HepG2 (cell line): Measurements from ENCODE around the gene PARD3. TPM values are rescaled to one million over a fixed set of nuclear protein-coding genes. Genes with fewer than 3 reads are reported as not detected.

Source experiments
- ATAC-seq: fragments of 200-7000 bp; cut with Tn5 transposase; 3 replicates; pipeline ENCODE4 v1.9.1; 2020; ENCODE audit warnings: mild to moderate bottlenecking, moderate library complexity
- BruUV-seq: library from RNA; stranded (reverse); fragments of 400-500 nt; replicated peaks from 2 replicates; lab custom pipeline; 2021; lab: Mats Ljungman, UMichigan
- CTCF ChIA-PET: fragments of 300-600 bp; formaldehyde crosslinking; extraction: SDS; loops from one replicate; lab custom pipeline; 2021; ENCODE audit warnings: low total read pairs, inconsistent platforms, low intra/inter-chr PET ratio; lab: Yijun Ruan, JAX
- POLR2A ChIA-PET: fragments of 350-600 bp; sonication (Branson Sonifier 250); formaldehyde crosslinking; loops from one replicate; lab custom pipeline; 2020; ENCODE audit warnings: antibody characterized with exemption, inconsistent platforms; lab: Yijun Ruan, JAX
- DNase-seq: peaks from one replicate; pipeline ENCODE4 v3.0.0-alpha.2; 2015; ENCODE audit warnings: low spot score
- FAIRE-seq: peaks from 3 replicates; lab custom pipeline; 2011; peaks lifted over from hg19 to GRCh38; lab: Jason Lieb, UNC
- H2AFZ ChIP-seq: one replicate; pipeline ENCODE4 v1.6.1; 2011; ENCODE audit warnings: low read length, inconsistent platforms
- H3K27ac ChIP-seq: fragments of 300-600 bp; 3 replicates; pipeline ENCODE4 v1.8.0; 2011; ENCODE audit warnings: mixed run types, mild to moderate bottlenecking, mixed read lengths, low read length, inconsistent platforms; ENCODE audit not compliant: insufficient read depth; ENCODE audit errors: extremely low read length
- H3K27me3 ChIP-seq, 2 experiments: fragments of 200-600 bp in 1 of 2; 2 replicates in 1 of 2; 3 replicates in 1 of 2; pipeline versions ENCODE4 v1.6.0 to v1.8.0; 2011; ENCODE audit warnings: low read length in 2 of 2, mild to moderate bottlenecking in 2 of 2, moderate library complexity in 2 of 2, inconsistent platforms in 1 of 2; ENCODE audit not compliant: insufficient read depth in 2 of 2, control insufficient read depth in 1 of 2
- H3K36me3 ChIP-seq, 2 experiments: fragments of 200-600 bp in 1 of 2; replicated peaks in 1 of 2; 2 replicates in 1 of 2; 3 replicates in 1 of 2; pipeline versions ENCODE4 v1.5.1 to v1.8.0; 2011; ENCODE audit warnings: low read length in 2 of 2, inconsistent platforms in 1 of 2; ENCODE audit not compliant: insufficient read depth in 2 of 2, control insufficient read depth in 1 of 2
- H3K4me1 ChIP-seq: 2 replicates; pipeline ENCODE4 v1.5.1; 2012; ENCODE audit warnings: low read length, inconsistent platforms; ENCODE audit not compliant: insufficient read depth
- H3K4me2 ChIP-seq: 2 replicates; pipeline ENCODE4 v1.6.0; 2011; ENCODE audit warnings: low read depth, low read length, inconsistent platforms
- H3K4me3 ChIP-seq, 3 experiments: fragments of 200-600 bp in 1 of 3; sonication (generic), shearing (Covaris generic) in 1 of 3; replicated peaks in 1 of 3; 2 replicates each; pipeline ENCODE4 v1.5.1; 2011 to 2016; ENCODE audit warnings: low read length in 3 of 3, inconsistent platforms in 2 of 3, low read depth in 2 of 3, mild to moderate bottlenecking in 2 of 3, control low read depth in 1 of 3, mixed read lengths in 1 of 3; ENCODE audit not compliant: insufficient read depth in 1 of 3
- H3K79me2 ChIP-seq: one replicate; pipeline ENCODE4 v1.6.1; 2011; ENCODE audit warnings: low read length, inconsistent platforms; ENCODE audit not compliant: insufficient read depth
- H3K9ac ChIP-seq: 2 replicates; pipeline ENCODE4 v1.6.0; 2011; ENCODE audit warnings: mild to moderate bottlenecking, low read depth, low read length, inconsistent platforms; ENCODE audit not compliant: insufficient read depth
- H3K9me3 ChIP-seq: 2 replicates; pipeline ENCODE4 v1.5.1; 2012; ENCODE audit warnings: mild to moderate bottlenecking, low read length
- H4K20me1 ChIP-seq: 2 replicates; pipeline ENCODE4 v1.6.0; 2011; ENCODE audit warnings: inconsistent platforms, mild to moderate bottlenecking, low read length, moderate library complexity; ENCODE audit not compliant: insufficient read depth
- ATF1 ChIP-seq: IDR thresholded peaks from 2 replicates; pipeline ENCODE4 v1.6.1; 2016; ENCODE audit warnings: mild to moderate bottlenecking, control low read depth
- MXD3 ChIP-seq: IDR thresholded peaks from 2 replicates; pipeline ENCODE4 v1.6.1; 2016; ENCODE audit warnings: mild to moderate bottlenecking, missing biosample characterization, missing genetic modification reagents
- RAD21 ChIP-seq: fragments of 450-650 bp; formaldehyde crosslinking; IDR thresholded peaks from 2 replicates; pipeline ENCODE4 v1.5.0; 2020; ENCODE audit warnings: mild to moderate bottlenecking
- REXO4 ChIP-seq: sonication (generic); formaldehyde crosslinking; IDR thresholded peaks from 2 replicates; pipeline ENCODE4 v1.8.0; 2022; ENCODE audit warnings: missing genetic modification reagents, mild to moderate bottlenecking, borderline replicate concordance
- TCF7 ChIP-seq: sonication (generic); IDR thresholded peaks from 2 replicates; pipeline ENCODE4 v1.6.1; 2016; ENCODE audit warnings: antibody characterized with exemption, low read depth
- WIZ ChIP-seq: sonication (generic); formaldehyde crosslinking; IDR thresholded peaks from 2 replicates; pipeline ENCODE4 v1.5.1; 2020; ENCODE audit warnings: mild to moderate bottlenecking, missing genetic modification reagents
- YY1 ChIP-seq: IDR thresholded peaks from 2 replicates; pipeline ENCODE4 v1.6.1; 2011; ENCODE audit warnings: low read length, low read depth, moderate library complexity, mild to moderate bottlenecking; ENCODE audit not compliant: insufficient read depth, insufficient replicate concordance
- ZIK1 ChIP-seq: sonication (generic); formaldehyde crosslinking; IDR thresholded peaks from 2 replicates; pipeline ENCODE4 v1.5.0; 2020; ENCODE audit warnings: mild to moderate bottlenecking, low read depth, missing genetic modification reagents, borderline replicate concordance
- ZNF101 ChIP-seq: sonication (generic); formaldehyde crosslinking; IDR thresholded peaks from 2 replicates; pipeline ENCODE4 v1.4.0; 2020; ENCODE audit warnings: mild to moderate bottlenecking, low read depth, missing genetic modification reagents, borderline replicate concordance
- WGBS: methylation state at CpG from one replicate; pipeline ENCODE4 v1.1.6; 2017; ENCODE audit warnings: low lambda C conversion rate; 5-methylcytosine and 5-hydroxymethylcytosine counted together
- in situ Hi-C: cut with HindIII; loops from 2 replicates; pipeline ENCODE4 v1.10.0; 2017; ENCODE audit warnings: low pct_unique_long_range_greater_than_20kb; ENCODE audit not compliant: extremely low pct_ligation_motif_present
- intact Hi-C: fragments of 100-400 bp; cut with micrococcal nuclease; formaldehyde crosslinking; loops from one replicate; pipeline ENCODE4 v1.10.0; 2022; ENCODE audit not compliant: unreplicated experiment
- polyA plus RNA-seq, 8 experiments: library from polyadenylated mRNA; depleted of rRNA in 3 of 8; stranded (reverse) in 7 of 8; unstranded in 1 of 8; fragments of >200 nt; fragmentation: Illumina TruSeq in 4 of 8; extraction: Trizol in 4 of 8; gene quantifications; 2 replicates each; pipeline versions ENCODE4 v1.2.1 to v1.2.3, GENCODE V29; 2011 to 2016; ENCODE audit warnings: low read depth in 4 of 8, missing spikeins in 1 of 8, mixed read lengths in 1 of 8; ENCODE audit not compliant: insufficient read depth in 1 of 8
- total RNA-seq, 5 experiments: library from RNA; depleted of rRNA; stranded (reverse); fragments of >200 nt; fragmentation: Illumina TruSeq; extraction: Trizol; gene quantifications; 2 replicates each; pipeline ENCODE4 v1.2.3, GENCODE V29; 2016; ENCODE audit warnings: low read depth in 1 of 5
- TF ChIP-seq, protein P1 (sequence below): IDR thresholded peaks from 2 replicates; pipeline ENCODE4 v1.6.1; 2012; ENCODE audit warnings: inconsistent platforms
- TF ChIP-seq, protein P2 (sequence below): sonication (generic); formaldehyde crosslinking; IDR thresholded peaks from 2 replicates; pipeline ENCODE4 v1.8.0; 2022; ENCODE audit warnings: missing genetic modification reagents, low read depth, mild to moderate bottlenecking, borderline replicate concordance

The PARD3 gene
- total and polyA plus RNA-seq, 2 of the 13 experiments (the other 11 are each of a cell fraction or from before 2014, with no cell fraction given): 40.9 to 60.0 TPM

DNA sequence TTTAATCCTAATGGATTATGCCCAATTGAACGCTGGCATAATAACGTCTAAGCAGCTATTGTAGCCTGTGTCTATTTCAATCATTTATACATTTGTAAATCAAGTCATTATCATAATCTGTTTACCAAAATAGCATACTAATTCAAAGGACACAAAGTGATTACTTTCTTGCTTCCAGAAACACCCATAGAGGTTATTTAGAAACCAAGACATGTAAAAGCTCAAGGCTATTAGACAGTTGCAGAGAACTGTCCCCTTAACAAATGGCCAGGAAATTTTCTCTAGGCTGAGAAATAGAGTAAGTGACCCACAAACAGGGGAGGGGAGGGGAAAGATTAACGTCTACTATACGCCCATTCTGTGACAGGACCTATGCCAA, 455.7 kb downstream of the PARD3 start:
- Histone ChIP-seq H3K79me2 (no peaks in the 10 kb centered on the region), H3K4me2 (no peak overlapping the region), H3K27ac (no peak overlapping the region), H3K27me3 (no peaks in the 10 kb centered on the region), H3K9ac (no peak overlapping the region), H3K4me1 (peaks cover 18% of the 10 kb centered on the region), H3K9me3 (no peaks in the 10 kb centered on the region), H2AFZ (no peak overlapping the region), H3K36me3 (peaks cover 5 to 25% of the 10 kb centered on the region in 2 experiments), H4K20me1 (no peaks in the 10 kb centered on the region), H3K4me3 (no peak overlapping the region)
- intact Hi-C loops (no loop called here), in situ Hi-C loops (no loop called here)
- no peak for FAIRE-seq
- no peak for ATAC-seq
- ChIA-PET POLR2A (no interaction called here), CTCF (no interaction called here)
- BruUV-seq: no TSS peak
- TF ChIP-seq ATF1 (no peak), ZNF101 (CRISPR knock-in tag) (no peak), RAD21 (CRISPR knock-in tag) (no peak), REXO4 (no peak), YY1 (no peak), MXD3 (CRISPR knock-in tag) (no peak), WIZ (CRISPR knock-in tag) (no peak), TCF7 (no peak), ZIK1 (CRISPR knock-in tag) (no peak)
- TF ChIP-seq, protein P1, sequence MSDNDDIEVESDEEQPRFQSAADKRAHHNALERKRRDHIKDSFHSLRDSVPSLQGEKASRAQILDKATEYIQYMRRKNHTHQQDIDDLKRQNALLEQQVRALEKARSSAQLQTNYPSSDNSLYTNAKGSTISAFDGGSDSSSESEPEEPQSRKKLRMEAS: no peak
- TF ChIP-seq, protein P2, sequence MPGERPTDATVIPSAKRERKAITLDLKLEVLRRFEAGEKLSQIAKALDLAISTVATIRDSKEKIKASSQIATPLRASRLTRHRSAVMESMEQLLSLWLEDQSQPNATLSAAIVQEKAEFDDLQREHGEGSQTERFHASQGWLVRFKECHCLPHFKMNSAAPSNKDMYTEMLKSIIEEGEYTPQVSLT: no peak
- WGBS: 96% methylated on average over 4 of the region's 4 CpGs
- DNase-seq: no peak
